K562 (cell line): Measurements from ENCODE around the gene A4GALT. TPM values are rescaled to one million over a fixed set of nuclear protein-coding genes. Genes with fewer than 3 reads are reported as not detected.

Experiments
- ATAC-seq: fragments of 200-7000 bp; cut with Tn5 transposase; 3 replicates; pipeline ENCODE4 v1.9.1; 2020; ENCODE audit warnings: moderate library complexity
- BruUV-seq: library from RNA; stranded (reverse); fragments of 400-500 nt; replicated peaks from 2 replicates; lab custom pipeline; 2021; lab: Mats Ljungman, UMichigan
- CTCF ChIA-PET: fragments of 300-600 bp; formaldehyde crosslinking; extraction: SDS; loops from one replicate; lab custom pipeline; 2021; ENCODE audit warnings: low intra/inter-chr PET ratio; lab: Yijun Ruan, JAX
- POLR2A ChIA-PET: fragments of 300-600, 350-650 bp; sonication (Branson Sonifier 250); formaldehyde crosslinking; extraction: SDS; loops from one replicate; lab custom pipeline; 2021; ENCODE audit warnings: antibody characterized with exemption, inconsistent platforms; lab: Yijun Ruan, JAX
- DNase-seq, 4 experiments: peaks; one replicate each; pipeline versions ENCODE4 v3.0.0 to v3.0.0-alpha.2; 2011 to 2018; ENCODE audit warnings: low spot score in 3 of 4, mixed read lengths in 3 of 4; ENCODE audit errors: extremely low read depth in 1 of 4
- FAIRE-seq: peaks from 2 replicates; lab custom pipeline; 2011; peaks lifted over from hg19 to GRCh38; lab: Jason Lieb, UNC
- H2AFZ ChIP-seq: 2 replicates; pipeline ENCODE4 v1.6.0; 2011; ENCODE audit warnings: low read depth, low read length, control low read depth, inconsistent platforms
- H3K27ac ChIP-seq: fragments of 200-600 bp; 3 replicates; pipeline ENCODE4 v1.8.0; 2011; ENCODE audit warnings: low read depth, mild to moderate bottlenecking, control low read depth, inconsistent platforms, low read length, moderate library complexity, mixed read lengths; ENCODE audit errors: extremely low read depth
- H3K27me3 ChIP-seq, 2 experiments: fragments of 300-600 bp in 1 of 2; 2 replicates in 1 of 2; 3 replicates in 1 of 2; pipeline versions ENCODE4 v1.6.0 to v1.8.0; 2011; ENCODE audit warnings: inconsistent platforms in 2 of 2, low read length in 2 of 2, mild to moderate bottlenecking in 1 of 2, mixed read lengths in 1 of 2, moderate library complexity in 1 of 2; ENCODE audit not compliant: control insufficient read depth in 2 of 2, insufficient read depth in 2 of 2
- H3K36me3 ChIP-seq: fragments of 300-600 bp; 3 replicates; pipeline ENCODE4 v1.8.0; 2011; ENCODE audit warnings: mild to moderate bottlenecking, low read length, inconsistent platforms; ENCODE audit not compliant: control insufficient read depth, insufficient read depth
- H3K4me1 ChIP-seq, 2 experiments: fragments of 200-600 bp in 1 of 2; replicated peaks in 1 of 2; 2 replicates in 1 of 2; 3 replicates in 1 of 2; pipeline versions ENCODE4 v1.5.1 to v1.8.0; 2011; ENCODE audit warnings: inconsistent platforms in 2 of 2, low read length in 2 of 2, mild to moderate bottlenecking in 1 of 2, mixed read lengths in 1 of 2, moderate library complexity in 1 of 2; ENCODE audit not compliant: control insufficient read depth in 2 of 2, insufficient read depth in 2 of 2
- H3K4me2 ChIP-seq: 2 replicates; pipeline ENCODE4 v1.6.1; 2011; ENCODE audit warnings: low read length, control low read depth, inconsistent platforms, mixed read lengths; ENCODE audit not compliant: insufficient read depth
- H3K4me3 ChIP-seq: fragments of 200-600 bp; sonication (generic), shearing (Covaris generic); 2 replicates; pipeline ENCODE4 v1.5.1; 2016; ENCODE audit warnings: control low read depth, inconsistent platforms
- H3K79me2 ChIP-seq: fragments of 200-600 bp; 3 replicates; pipeline ENCODE4 v1.8.0; 2011; ENCODE audit warnings: low read length, inconsistent platforms; ENCODE audit not compliant: control insufficient read depth, insufficient read depth
- H3K9ac ChIP-seq, 2 experiments: 2 replicates each; pipeline versions ENCODE4 v1.6.0 to v1.6.1; 2011; ENCODE audit warnings: low read depth in 2 of 2, low read length in 2 of 2, control low read depth in 1 of 2, inconsistent platforms in 1 of 2, mild to moderate bottlenecking in 1 of 2, mixed read lengths in 1 of 2; ENCODE audit not compliant: insufficient read depth in 1 of 2
- H3K9me1 ChIP-seq: one replicate; pipeline ENCODE4 v1.6.0; 2011; ENCODE audit warnings: inconsistent platforms, mild to moderate bottlenecking, low read length, moderate library complexity; ENCODE audit not compliant: control insufficient read depth, insufficient read depth
- H3K9me3 ChIP-seq: replicated peaks from 2 replicates; pipeline ENCODE4 v1.5.1; 2011; ENCODE audit warnings: low read depth, low read length, inconsistent platforms; ENCODE audit not compliant: control insufficient read depth, insufficient read depth
- H4K20me1 ChIP-seq: replicated peaks from 2 replicates; pipeline ENCODE4 v1.6.1; 2011; ENCODE audit warnings: low read length, inconsistent platforms, mixed read lengths; ENCODE audit not compliant: control insufficient read depth, insufficient read depth
- ARID3B ChIP-seq: fragments of 250-450 bp; sonication (Bioruptor Pico); IDR thresholded peaks from 2 replicates; pipeline ENCODE4 v1.4.0; 2020; ENCODE audit warnings: borderline replicate concordance
- BMI1 ChIP-seq: fragments of 150-350 bp; IDR thresholded peaks from 2 replicates; pipeline ENCODE4 v1.6.1; 2014; ENCODE audit warnings: low read length
- BRF2 ChIP-seq: IDR thresholded peaks from 3 replicates; pipeline ENCODE4 v1.6.1; 2011; ENCODE audit warnings: borderline replicate concordance, mild to moderate bottlenecking; ENCODE audit not compliant: insufficient read length, insufficient read depth
- HLTF ChIP-seq: fragments of 450-650 bp; IDR thresholded peaks from 2 replicates; pipeline ENCODE4 v1.6.1; 2016
- KAT8 ChIP-seq: fragments of 450-650 bp; IDR thresholded peaks from 2 replicates; pipeline ENCODE4 v1.6.1; 2016; ENCODE audit warnings: low read depth, mild to moderate bottlenecking
- MCM7 ChIP-seq, 2 experiments: fragments of 450-650 bp; IDR thresholded peaks; 2 replicates each; pipeline ENCODE4 v1.6.1; 2016 to 2018
- SP1 ChIP-seq: sonication (generic); formaldehyde crosslinking; IDR thresholded peaks from 2 replicates; pipeline ENCODE4 v1.8.1; 2022; ENCODE audit warnings: mild to moderate bottlenecking, missing genetic modification reagents
- SRSF7 ChIP-seq: fragments of 200-400 bp; formaldehyde crosslinking; optimal IDR thresholded peaks from 2 replicates; pipeline ENCODE3; 2017; ENCODE audit warnings: mild to moderate bottlenecking, low read depth, low read length
- SRSF9 ChIP-seq: fragments of 200-400 bp; formaldehyde crosslinking; IDR thresholded peaks from 2 replicates; pipeline ENCODE4 v1.6.1; 2017; ENCODE audit warnings: low read depth, low read length, borderline replicate concordance
- TGIF2 ChIP-seq: sonication (generic); formaldehyde crosslinking; IDR thresholded peaks from 2 replicates; pipeline ENCODE4 v1.8.1; 2022; ENCODE audit warnings: mild to moderate bottlenecking, missing genetic modification reagents, moderate library complexity
- ZNF23 ChIP-seq: fragments of 250-450 bp; sonication (Bioruptor Pico); IDR thresholded peaks from 2 replicates; pipeline ENCODE4 v1.4.0; 2020; ENCODE audit warnings: mild to moderate bottlenecking
- ZNF431 ChIP-seq: sonication (generic); formaldehyde crosslinking; IDR thresholded peaks from 2 replicates; pipeline ENCODE4 v1.8.0; 2022; ENCODE audit warnings: mild to moderate bottlenecking, missing genetic modification reagents
- WGBS: fragments of 100-300 bp; shearing (Covaris generic); methylation state at CpG from one replicate; pipeline ENCODE4 v1.1.6; 2016; ENCODE audit warnings: low coverage, mixed read lengths; ENCODE audit not compliant: insufficient coverage; ENCODE audit errors: missing lambda C conversion rate; 5-methylcytosine and 5-hydroxymethylcytosine counted together
- in situ Hi-C: fragments of 300-500 bp; cut with MboI; formaldehyde crosslinking; loops from 4 replicates; pipeline ENCODE4 v1.15.0; 2018; ENCODE audit warnings: inconsistent platforms, mixed read lengths
- intact Hi-C: fragments of 100-400 bp; cut with micrococcal nuclease; formaldehyde crosslinking; loops from 2 replicates; pipeline ENCODE4 v1.14.2; 2022
- polyA plus RNA-seq, 8 experiments: library from polyadenylated mRNA; depleted of rRNA in 4 of 8; stranded (reverse) in 5 of 8; unstranded in 3 of 8; fragments of >200 nt; fragmentation: Nextera tagmentation in 2 of 8; fragmentation: Illumina TruSeq in 1 of 8; extraction: Ambion mirVana in 2 of 8; extraction: Trizol in 1 of 8; gene quantifications; 2 replicates each; pipeline versions ENCODE4 v1.2.1 to v1.2.3, GENCODE V29; 2011 to 2014; ENCODE audit warnings: inconsistent platforms in 1 of 8, missing spikeins in 1 of 8
- total RNA-seq, 7 experiments: library from RNA; depleted of rRNA in 6 of 7; stranded (reverse); fragments of >200 nt in 6 of 7; fragmentation: Illumina TruSeq in 2 of 7; extraction: Trizol in 2 of 7; gene quantifications; 2 replicates each; pipeline versions ENCODE4 v1.2.1 to v1.2.3, GENCODE V29; 2011 to 2021; ENCODE audit warnings: low replicate concordance in 1 of 7

The A4GALT gene
- total and polyA plus RNA-seq, 9 of the 15 experiments (the other 6 are each of a cell fraction or from before 2014, with no cell fraction given) = 0.07 to 0.11 TPM; not detected in 7

GRCh38 chr22:42701694-42702093 is 19.0 kb downstream of the A4GALT start:
- no peaks in the 10 kb centered on the region for H3K9me3 ChIP-seq
- H3K4me3 ChIP-seq = no peak overlapping the region
- H3K9me1 ChIP-seq = no peaks in the 10 kb centered on the region
- no peak overlapping the region for H3K4me2 ChIP-seq
- FAIRE-seq (no peak), ATAC-seq (no peak), DNase-seq (no peak)
- H3K9ac ChIP-seq = no peak overlapping the region
- no peaks in the 10 kb centered on the region for H3K27me3 ChIP-seq
- no peak overlapping the region for H2AFZ ChIP-seq
- in situ Hi-C loops = no loop called here
- BruUV-seq = no TSS peak
- no peaks in the 10 kb centered on the region for H3K79me2 ChIP-seq
- H3K4me1 ChIP-seq = peaks cover 0 to 20% of the 10 kb centered on the region in 2 experiments; a peak in 4 of 5 replicates
- TF ChIP-seq BMI1 = no peak
- TF ChIP-seq ZNF431 (CRISPR knock-in tag) = no peak
- no peak for TF ChIP-seq SRSF7
- no peak for TF ChIP-seq SRSF9
- TF ChIP-seq TGIF2 (CRISPR knock-in tag) = no peak
- TF ChIP-seq SP1 = no peak
- TF ChIP-seq ARID3B (CRISPR knock-in tag) = no peak
- no peak for TF ChIP-seq HLTF
- no peak for TF ChIP-seq BRF2
- no peak for TF ChIP-seq KAT8
- TF ChIP-seq ZNF23 (CRISPR knock-in tag) = no peak
- no peak for TF ChIP-seq MCM7 (IDR thresholded peaks at IDR 0.05)
- intact Hi-C loops = no loop called here
- H3K27ac ChIP-seq = no peak overlapping the region
- ChIA-PET POLR2A (no interaction called here), CTCF (no interaction called here)
- H3K36me3 ChIP-seq = no peaks in the 10 kb centered on the region
- no peaks in the 10 kb centered on the region for H4K20me1 ChIP-seq
- WGBS = 29% methylated on average over 7 of the region's 8 CpGs
